T-helper 9 cell (primary cell): Measurements from ENCODE around the gene DRD5.

Experiments
- DNase-seq: peaks from one replicate; pipeline ENCODE4 v3.0.0-alpha.2; 2020

The DRD5 gene

DNA sequence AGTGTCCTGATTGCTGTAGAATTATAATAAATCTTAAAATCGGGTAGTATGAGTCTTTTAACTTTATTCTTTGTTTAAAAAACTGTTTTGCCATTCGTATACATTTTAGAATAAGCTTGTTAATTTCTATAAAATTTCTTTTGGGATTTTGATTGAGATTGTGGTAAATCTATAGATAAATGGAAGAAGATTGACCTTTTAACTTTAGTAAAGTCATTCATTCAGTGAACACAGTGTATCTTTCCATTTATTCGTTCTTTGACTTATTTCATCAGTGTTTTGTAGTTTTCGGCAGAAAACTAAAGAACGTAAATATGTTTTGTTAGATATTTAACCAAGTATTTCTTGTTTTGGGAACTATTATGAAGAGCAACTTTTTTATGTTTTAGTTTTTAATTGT, 38.9 kb downstream of the DRD5 start:
- DNase-seq = no peak

DNA sequence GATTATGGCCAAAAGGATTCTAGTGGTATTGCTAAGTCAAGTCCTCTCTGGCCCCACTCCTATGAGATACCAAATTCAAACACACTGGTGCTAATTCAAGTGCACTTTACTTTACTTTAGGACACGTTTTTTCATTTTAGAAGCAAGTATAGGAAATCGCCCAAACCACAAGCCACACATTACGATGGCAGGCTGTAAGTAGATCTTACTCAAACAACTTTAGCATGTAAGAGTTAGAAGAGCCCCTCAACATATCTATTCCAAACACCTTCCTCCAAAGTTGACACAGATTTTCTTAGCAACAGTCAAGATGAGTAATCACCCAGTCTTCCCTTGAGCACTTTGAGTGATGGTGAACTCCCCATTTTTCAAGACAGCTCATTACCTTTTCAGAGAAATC, 43.6 kb downstream of the DRD5 start:
- DNase-seq = no peak

DNA sequence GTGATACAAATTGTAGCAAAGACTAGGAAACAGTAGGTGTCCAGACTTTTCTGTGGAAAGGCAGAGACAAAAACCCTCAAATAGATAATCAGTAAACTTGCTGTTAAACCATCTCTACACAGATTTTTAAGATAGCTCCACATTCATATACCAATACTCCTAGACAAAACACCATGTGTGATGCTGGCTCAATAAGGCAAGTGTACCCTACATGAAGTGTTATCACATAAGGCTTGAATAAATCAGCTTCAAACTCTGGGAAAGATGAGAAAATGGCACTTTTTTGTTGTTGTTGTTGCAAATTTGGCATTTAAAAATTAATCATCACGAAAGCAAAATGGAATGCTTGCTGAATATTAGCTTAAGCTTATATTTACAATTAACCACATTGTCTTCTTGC, 45.1 kb downstream of the DRD5 start:
- DNase-seq = no peak

DNA sequence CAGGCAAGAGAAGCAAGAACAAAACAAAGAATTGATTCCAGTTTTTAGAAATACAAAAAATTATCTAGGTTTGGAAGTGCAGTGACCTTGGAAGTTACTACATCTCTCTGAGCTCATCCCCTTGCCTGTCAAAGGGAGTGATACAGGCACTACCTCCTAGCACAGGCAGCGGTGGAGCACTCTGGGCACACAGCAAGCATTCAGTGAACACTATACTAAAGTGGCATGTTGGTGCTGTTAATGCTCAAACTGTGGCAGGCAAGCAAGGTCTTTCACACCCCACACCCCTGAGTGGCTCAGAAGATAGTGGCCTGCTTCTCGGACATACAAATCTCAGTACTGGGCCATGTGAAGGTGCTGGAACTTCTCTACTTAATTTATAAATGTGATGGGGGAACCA, 51.2 kb downstream of the DRD5 start:
- no peak for DNase-seq

DNA sequence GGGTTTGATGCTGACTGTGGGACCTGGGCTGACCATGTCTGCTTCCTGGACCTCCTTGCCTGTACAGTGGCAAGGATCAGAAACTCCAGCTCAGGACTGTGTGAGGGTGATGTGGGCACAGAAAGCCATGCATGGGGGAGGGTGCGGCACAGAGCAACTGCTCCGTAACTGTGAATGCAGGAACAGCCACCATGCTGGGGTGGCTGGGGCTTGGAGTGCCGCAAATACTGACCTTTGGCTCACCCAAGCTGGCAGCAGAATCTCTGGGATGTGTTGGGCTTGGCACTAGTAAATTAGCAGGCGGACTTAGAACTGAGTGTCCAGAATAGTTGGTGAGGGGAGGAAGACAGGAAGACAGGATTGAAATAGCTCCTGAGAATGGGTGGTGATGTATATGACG, 52.0 kb downstream of the DRD5 start:
- no peak for DNase-seq
